ENCODE measurements around the gene PLA2G6. TPM values are rescaled to one million over a fixed set of nuclear protein-coding genes. Genes with fewer than 3 reads are reported as not detected.

PLA2G6 gene
- total and polyA plus RNA-seq, 8 donors: 6.0 to 68.3 (median 25.8) TPM

GRCh38 chr22:38129856-38130255, 51.8 kb downstream of the PLA2G6 start:
- WGBS, 5 donors: 85 to 91% (median 89%) methylated on average over 9 of the region's 9 CpGs
- Histone ChIP-seq H3K27ac (no peak overlapping the region), H3K27me3 (no peaks in the 10 kb centered on the region), H3K4me3 (no peak overlapping the region), H3K36me3 (peaks cover 9 to 92% (median 79%) of the 10 kb centered on the region in 4 donors), H3K4me1 (no peaks in the 10 kb centered on the region), H3K9me3 (no peaks in the 10 kb centered on the region)
- no peak for DNase-seq
- intact Hi-C loops (cut with DNase I; ENCODE audit: low total_unique reads): no loop called here
- TF ChIP-seq POLR2AphosphoS5 (IDR thresholded peaks at IDR 0.05) (no peak), EP300 (IDR thresholded peaks at IDR 0.05) (no peak), POLR2A (IDR thresholded peaks at IDR 0.05) (no peak), CTCF (IDR thresholded peaks at IDR 0.05) (no peak)

- TF ChIP-seq EP300 (IDR thresholded peaks at IDR 0.05): no peak
- TF ChIP-seq POLR2A (IDR thresholded peaks at IDR 0.05): no peak
- no peak for TF ChIP-seq CTCF (IDR thresholded peaks at IDR 0.05)
- no peak for TF ChIP-seq POLR2AphosphoS5 (IDR thresholded peaks at IDR 0.05)
- Histone ChIP-seq H3K9me3 (no peaks in the 10 kb centered on the region), H3K27ac (no peak overlapping the region), H3K4me3 (no peak overlapping the region), H3K36me3 (peaks cover 9 to 90% (median 73%) of the 10 kb centered on the region in 4 donors), H3K4me1 (no peaks in the 10 kb centered on the region), H3K27me3 (no peaks in the 10 kb centered on the region)
- 83 to 91% (median 88%) methylated on average over 9 to 10 of the region's 10 CpGs for WGBS, 5 donors
- DNase-seq: no peak
- intact Hi-C loops (cut with DNase I; ENCODE audit: low total_unique reads): no loop called here
Measured at GRCh38 chr22:38129021-38129420, 52.6 kb downstream of the PLA2G6 start.

GRCh38 chr22:38127869-38128268, 53.8 kb downstream of the PLA2G6 start:
- Histone ChIP-seq H3K4me3 (no peak overlapping the region), H3K4me1 (no peaks in the 10 kb centered on the region), H3K36me3 (peaks cover 9 to 78% (median 62%) of the 10 kb centered on the region in 4 donors), H3K27ac (no peak overlapping the region), H3K27me3 (no peaks in the 10 kb centered on the region), H3K9me3 (no peaks in the 10 kb centered on the region)
- no peak for DNase-seq
- WGBS, 5 donors: 88 to 97% (median 94%) methylated on average over 4 to 9 of the region's 9 CpGs
- intact Hi-C loops (cut with DNase I; ENCODE audit: low total_unique reads): no loop called here
- no peak for TF ChIP-seq CTCF (IDR thresholded peaks at IDR 0.05)
- TF ChIP-seq POLR2AphosphoS5 (IDR thresholded peaks at IDR 0.05): no peak
- TF ChIP-seq POLR2A (IDR thresholded peaks at IDR 0.05): no peak
- TF ChIP-seq EP300 (IDR thresholded peaks at IDR 0.05): no peak

GRCh38 chr22:38126928-38127668, 54.5 kb downstream of the PLA2G6 start:
- H3K36me3 ChIP-seq: peaks cover 9 to 70% (median 54%) of the 10 kb centered on the region in 4 donors
- DNase-seq: no peak
- intact Hi-C loops (cut with DNase I; ENCODE audit: low total_unique reads): no loop called here
- no peaks in the 10 kb centered on the region for H3K27me3 ChIP-seq
- no peak overlapping the region for H3K4me3 ChIP-seq
- WGBS, 5 donors: 91 to 95% (median 93%) methylated on average over 20 to 23 of the region's 23 CpGs
- TF ChIP-seq CTCF (IDR thresholded peaks at IDR 0.05) (no peak), EP300 (IDR thresholded peaks at IDR 0.05) (no peak), POLR2A (IDR thresholded peaks at IDR 0.05) (no peak), POLR2AphosphoS5 (IDR thresholded peaks at IDR 0.05) (no peak)
- no peak overlapping the region for H3K27ac ChIP-seq
- no peaks in the 10 kb centered on the region for H3K9me3 ChIP-seq
- no peaks in the 10 kb centered on the region for H3K4me1 ChIP-seq

All from stomach (tissue), 9 donors.